RPMI8226 (cell line): ENCODE data around the gene RBM10.

Source experiments
- DNase-seq: peaks from one replicate; pipeline ENCODE4 v3.0.0-alpha.2; 2015

RBM10 gene

GRCh38 chrX:47198026-47198686, 53.1 kb downstream of the RBM10 start:
- DNase-seq: no peak

DNA sequence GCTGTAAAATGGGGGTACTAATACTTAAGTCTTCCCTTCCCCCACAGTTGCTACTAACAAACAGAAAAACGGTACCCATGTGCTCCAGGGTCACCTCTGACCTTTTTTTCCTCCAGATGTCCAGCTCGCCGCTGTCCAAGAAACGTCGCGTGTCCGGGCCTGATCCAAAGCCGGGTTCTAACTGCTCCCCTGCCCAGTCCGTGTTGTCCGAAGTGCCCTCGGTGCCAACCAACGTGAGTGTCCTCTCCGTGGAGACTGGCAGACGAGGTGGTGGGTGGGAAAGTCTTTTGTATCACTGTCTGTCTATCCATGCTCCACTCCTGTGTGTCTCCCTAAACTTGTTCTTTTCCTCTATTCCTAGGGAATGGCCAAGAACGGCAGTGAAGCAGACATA, 53.7 kb downstream of the RBM10 start:
- no peak for DNase-seq

GRCh38 chrX:47199286-47199685, 54.3 kb downstream of the RBM10 start:
- DNase-seq: no peak

GRCh38 chrX:47200385-47201150, 55.5 kb downstream of the RBM10 start:
- no peak for DNase-seq

DNA sequence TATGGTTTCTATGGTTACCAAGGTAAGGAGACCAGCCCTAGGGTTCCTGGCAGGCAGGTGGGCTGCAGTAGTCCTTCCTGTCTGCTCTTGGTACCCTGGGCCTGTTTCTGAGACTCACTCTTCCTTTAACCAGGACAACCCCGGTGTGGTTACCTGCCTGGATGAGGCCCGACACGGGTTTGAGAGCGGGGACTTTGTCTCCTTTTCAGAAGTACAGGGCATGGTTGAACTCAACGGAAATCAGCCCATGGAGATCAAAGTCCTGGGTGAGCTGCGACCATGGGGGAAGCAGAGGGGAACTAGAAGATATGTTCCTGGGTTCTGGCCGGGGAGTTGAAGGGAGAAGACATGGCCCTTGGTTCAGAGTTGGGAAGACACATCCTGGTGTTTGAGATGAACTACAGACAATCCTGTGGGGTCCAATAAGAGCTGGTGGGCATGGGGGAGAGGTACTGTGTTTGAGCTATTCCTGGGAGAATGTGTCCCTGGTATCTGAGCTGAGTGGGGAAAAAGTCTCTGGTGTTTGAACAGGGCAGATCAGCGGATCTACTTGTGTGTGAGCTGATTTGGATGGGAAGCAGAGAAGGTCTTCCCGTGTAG, 56.4 kb downstream of the RBM10 start:
- no peak for DNase-seq

DNA sequence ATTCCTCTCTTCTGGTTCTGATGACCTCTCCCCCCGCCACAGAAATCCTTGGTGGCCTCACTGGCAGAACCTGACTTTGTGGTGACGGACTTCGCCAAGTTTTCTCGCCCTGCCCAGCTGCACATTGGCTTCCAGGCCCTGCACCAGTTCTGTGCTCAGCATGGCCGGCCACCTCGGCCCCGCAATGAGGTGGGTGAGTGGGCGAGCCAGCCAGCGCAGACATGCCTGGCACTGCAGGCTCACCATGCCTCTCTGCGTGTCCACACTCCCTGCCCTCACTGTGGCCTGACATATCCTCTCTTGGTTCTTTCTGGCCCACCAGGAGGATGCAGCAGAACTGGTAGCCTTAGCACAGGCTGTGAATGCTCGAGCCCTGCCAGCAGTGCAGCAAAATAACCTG, 57.3 kb downstream of the RBM10 start:
- DNase-seq: no peak

DNA sequence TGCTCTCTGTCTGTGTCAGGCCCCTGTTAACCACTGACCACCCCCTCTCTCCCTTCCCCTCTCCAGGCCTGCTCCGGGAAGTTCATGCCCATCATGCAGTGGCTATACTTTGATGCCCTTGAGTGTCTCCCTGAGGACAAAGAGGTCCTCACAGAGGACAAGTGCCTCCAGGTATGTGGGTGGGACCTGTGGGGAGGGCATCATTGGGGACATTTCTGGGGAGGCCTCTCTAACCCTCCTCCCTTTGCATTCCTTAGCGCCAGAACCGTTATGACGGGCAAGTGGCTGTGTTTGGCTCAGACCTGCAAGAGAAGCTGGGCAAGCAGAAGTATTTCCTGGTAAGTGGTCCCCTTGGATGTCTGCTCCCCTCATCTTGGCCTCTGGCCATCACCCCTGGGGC, 57.9 kb downstream of the RBM10 start:
- no peak for DNase-seq

DNA sequence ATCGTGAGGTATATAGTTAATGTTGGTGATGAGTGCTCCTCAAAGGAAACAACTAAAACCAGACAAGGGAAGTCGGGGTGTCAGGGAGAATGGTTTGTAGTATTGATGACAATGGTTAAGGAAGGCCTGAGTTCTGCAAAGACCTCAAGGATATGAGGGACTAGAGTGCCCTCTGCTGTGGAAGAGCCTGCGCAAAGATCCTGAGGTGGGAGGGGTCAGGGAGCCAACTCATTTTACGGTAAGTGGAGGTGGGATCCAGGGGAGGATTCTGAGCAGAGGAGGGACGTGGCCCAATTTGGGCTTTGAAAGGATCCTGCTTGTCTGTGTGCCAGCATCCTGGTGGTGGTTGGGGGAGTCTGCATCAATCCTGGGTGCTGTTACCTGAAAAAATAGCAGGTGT, 59.9 kb downstream of the RBM10 start:
- DNase-seq: no peak

- DNase-seq: no peak
Observed at GRCh38 chrX:47206316-47206715, 61.3 kb downstream of the RBM10 start.

GRCh38 chrX:47208108-47208507, 63.1 kb downstream of the RBM10 start:
- no peak for DNase-seq

DNA sequence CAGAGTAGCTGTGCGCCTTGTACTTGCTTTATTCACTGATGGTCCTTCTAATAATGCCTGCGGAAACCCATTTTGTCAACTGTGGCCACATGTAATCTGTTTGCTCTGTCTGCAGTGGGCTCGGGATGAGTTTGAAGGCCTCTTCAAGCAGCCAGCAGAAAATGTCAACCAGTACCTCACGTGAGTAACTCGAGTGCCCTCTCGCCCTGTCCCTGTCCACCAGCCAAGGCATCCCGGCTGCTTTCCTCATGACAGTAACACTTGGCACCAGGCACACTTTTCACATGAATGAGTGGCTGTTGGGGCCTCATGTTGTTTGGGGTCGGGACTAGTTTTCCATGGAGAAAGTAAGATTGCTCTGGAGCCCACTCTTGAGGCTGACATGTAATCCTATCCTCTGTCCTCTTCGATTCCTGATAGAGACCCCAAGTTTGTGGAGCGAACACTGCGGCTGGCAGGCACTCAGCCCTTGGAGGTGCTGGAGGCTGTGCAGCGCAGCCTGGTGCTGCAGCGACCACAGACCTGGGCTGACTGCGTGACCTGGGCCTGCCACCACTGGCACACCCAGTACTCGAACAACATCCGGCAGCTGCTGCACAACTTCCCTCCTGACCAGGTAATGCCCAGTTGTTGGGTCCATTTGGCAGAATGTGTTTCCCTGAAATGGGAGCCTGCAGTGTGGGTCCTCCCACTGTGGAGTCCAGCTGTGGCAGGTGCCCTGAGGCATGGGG, 64.7 kb downstream of the RBM10 start:
- DNase-seq: no peak

GRCh38 chrX:47210661-47211425, 65.8 kb downstream of the RBM10 start:
- DNase-seq: no peak

GRCh38 chrX:47212381-47213293, 67.6 kb downstream of the RBM10 start:
- DNase-seq: no peak

DNA sequence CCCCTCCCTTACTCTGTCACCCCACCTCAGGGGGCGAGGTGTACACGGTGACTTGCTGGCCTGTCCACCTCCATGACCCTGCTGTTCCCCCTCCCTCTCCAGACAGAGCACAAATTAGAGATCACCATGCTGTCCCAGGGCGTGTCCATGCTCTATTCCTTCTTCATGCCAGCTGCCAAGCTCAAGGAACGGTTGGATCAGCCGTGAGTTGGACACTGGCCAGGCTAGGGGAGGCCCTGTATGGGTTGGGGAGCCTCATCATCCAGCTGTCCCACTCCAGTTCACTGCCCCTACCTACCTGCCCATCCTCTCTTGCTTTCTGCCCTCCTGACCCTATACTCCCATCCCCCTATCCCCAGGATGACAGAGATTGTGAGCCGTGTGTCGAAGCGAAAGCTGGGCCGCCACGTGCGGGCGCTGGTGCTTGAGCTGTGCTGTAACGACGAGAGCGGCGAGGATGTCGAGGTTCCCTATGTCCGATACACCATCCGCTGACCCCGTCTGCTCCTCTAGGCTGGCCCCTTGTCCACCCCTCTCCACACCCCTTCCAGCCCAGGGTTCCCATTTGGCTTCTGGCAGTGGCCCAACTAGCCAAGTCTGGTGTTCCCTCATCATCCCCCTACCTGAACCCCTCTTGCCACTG, 69.5 kb downstream of the RBM10 start:
- DNase-seq: no peak

GRCh38 chrX:47215291-47215900, 70.4 kb downstream of the RBM10 start:
- DNase-seq: no peak

DNA sequence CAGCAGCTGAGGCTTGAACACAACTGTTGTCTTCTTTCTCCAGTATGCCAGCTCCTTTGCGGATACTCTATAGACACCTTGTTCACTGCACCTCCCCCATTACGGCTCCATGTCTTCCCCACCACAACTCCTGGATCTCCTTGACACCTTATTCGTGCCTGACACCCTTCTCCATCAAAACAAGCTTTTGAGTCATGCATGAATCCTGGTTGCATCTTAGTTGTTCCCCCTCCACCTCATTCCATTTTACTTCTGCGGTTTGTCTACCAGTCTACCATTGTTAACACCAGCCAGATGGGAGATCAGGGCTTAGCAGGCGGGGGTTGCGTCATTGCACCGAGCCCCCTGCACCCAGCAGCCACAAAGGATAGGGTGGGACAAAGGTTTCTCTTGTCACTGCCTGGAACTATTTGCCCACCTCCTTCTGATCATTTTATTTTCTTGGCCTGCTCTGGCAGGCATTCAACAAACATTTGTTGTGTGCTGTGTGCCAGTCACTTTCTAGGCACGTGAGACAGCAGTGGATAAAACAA, 71.4 kb downstream of the RBM10 start:
- no peak for DNase-seq

DNA sequence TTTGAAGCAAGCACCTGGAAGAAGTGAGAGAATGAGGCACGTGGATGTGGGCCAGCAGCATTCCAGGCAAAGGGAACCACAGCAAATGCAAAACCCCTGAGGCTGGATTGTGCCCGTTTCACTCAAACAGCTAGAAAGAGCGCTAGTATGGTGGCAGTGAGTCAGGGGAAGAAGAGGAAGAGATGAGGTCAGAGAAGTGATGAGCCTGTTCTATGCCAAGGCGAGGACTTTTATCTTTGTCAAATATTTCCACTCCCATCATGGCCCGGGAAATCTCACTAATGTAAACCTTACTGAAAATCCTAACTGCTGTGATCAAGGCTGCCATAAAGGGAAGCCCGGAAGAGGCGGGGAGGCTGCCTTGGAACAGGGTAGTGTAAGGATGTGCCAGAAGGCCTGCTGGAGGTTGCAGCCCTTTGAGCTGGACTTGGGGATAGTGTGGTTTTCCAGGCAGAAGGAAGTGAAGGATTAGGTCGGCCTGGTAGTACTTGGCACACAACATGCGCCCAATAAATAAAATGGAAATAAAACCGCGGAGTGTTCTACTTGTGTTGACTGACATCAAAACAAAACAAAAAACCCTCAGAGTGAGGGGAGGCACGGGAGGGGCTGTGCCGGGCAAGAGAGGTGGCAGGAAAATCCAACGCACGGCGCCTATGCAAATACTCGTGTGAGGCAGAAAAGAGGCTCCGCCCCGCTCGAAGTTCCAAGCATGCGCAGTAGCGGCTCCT, 72.3 kb downstream of the RBM10 start:
- peak; percentile 21 for DNase-seq

DNA sequence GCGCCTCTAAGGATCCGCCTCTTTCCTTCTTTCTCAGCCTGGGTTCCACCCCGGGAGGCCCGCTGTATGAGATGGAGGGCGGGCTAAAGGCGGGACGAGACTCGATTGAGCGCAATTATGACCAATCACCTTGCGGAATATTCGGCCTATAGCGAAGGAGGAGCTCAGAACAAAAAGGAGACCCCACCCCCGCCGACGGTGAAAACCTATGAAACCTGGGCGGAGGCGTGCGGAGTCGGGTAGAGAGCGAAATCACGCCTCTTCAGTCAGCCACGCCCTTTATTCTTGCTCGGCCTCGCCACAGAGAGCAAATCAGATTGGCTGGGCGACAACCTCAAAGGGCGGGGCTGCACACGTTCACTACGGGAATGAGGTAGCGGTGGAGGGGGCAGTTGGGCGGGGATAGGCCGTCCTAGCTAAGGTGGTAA, 72.8 kb downstream of the RBM10 start:
- DNase-seq: peak; percentile 98

DNA sequence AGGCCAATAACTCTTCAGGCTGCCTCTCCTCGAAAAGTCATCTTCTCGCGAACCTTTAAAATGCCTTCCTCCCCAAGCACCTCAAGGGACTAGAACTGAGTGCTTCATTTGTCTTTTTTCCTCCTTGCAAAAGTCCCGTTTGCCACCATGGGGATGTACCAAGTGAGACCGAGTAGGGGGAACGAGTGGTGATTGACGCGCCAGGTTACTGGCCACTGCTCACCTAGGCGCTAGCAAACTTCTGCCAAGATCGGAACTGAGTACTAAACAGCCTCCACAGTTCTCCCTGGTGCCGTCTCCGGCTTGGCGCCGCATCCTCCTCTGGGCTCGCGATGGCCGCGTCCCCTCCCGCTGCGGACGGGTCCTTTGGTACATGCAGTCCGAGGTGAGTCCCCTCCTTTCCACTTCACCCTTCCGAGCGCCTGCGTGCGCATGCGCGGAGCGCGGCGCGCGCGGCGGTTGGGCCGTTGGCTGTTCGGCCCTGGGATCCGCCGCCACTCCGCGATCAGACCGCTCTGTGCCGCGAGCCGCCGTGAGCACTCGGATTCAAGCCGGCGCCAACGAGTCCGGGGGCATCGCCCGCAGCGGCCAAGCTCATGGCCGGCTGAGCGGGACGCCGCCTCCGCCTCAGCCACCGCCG, 73.4 kb downstream of the RBM10 start, which contains the start of gene CDK16:
Gene CDK16, plus strand, starts transcription at position 402 of the 640 bp plus-strand sequence. CDS start 4,877 bp downstream, outside the sequence.
- peak; percentile 85 for DNase-seq
